B cell (primary cell): ENCODE data around the gene EFCAB8.

Experiments used
- CTCF ChIP-seq: fragments of 200-600 bp; IDR thresholded peaks from one replicate; pipeline ENCODE4 v1.8.0; 2022; ENCODE audit warnings: antibody characterized with exemption, mild to moderate bottlenecking
- EZH2 ChIP-seq: IDR thresholded peaks from 2 replicates; pipeline ENCODE4 v1.6.1; 2012; ENCODE audit warnings: borderline replicate concordance, low read depth, mild to moderate bottlenecking, moderate library complexity, low read length; ENCODE audit not compliant: insufficient read depth, poor library complexity, severe bottlenecking

- TF ChIP-seq CTCF, result no peak
- TF ChIP-seq EZH2, result no peak
Observed at GRCh38 chr20:32970115-32970972, 111.6 kb downstream of the EFCAB8 start.
